ENCODE measurements around the gene CD40. TPM values are rescaled to one million over a fixed set of nuclear protein-coding genes. Genes with fewer than 3 reads are reported as not detected.

CD40 gene
- total RNA-seq: 6.6 TPM

GRCh38 chr20:46117704-46118467 lies at the start of gene CD40:
CD40 (plus strand) TSS chr20:46118314; CDS start chr20:46118344, 30 bp downstream.
- DNase-seq (ENCODE audit: low spot score): peak; percentile 88
- ATAC-seq: peak; percentile 98

DNA sequence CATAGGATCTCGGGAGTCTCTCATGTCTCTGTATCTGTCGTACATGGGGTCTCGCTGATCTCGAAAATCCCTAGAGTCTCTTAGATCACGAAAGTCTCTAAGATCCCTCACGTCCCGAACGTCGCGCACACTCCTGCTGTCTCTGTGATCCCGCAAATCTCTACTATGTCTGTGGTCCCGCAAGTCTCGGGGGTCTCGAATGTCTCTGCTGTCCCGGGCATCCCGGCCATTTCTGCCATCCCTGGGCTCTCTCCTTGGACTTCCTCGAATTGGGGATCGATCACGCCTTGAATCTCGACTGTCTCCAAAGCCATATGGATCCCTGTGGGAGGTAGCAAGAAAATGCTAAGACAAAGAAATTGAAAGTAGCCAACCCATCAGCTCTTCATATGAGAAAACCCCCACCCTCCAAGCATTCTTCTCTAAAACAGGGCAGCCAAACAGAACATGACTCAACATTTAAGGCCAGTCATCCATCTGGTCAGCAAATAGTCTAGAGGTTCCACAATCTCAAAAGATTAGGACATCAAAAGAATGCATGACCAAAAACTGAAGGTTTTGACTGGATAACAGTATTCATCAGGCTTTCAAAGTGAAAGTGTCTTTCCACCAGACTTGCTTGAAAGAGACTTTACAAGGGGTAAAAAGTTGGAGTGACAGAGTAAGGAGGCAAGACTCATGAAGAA lies 47.8 kb upstream of the CD40 start:
- ATAC-seq (no peak), DNase-seq (ENCODE audit: low spot score) (no peak)

- DNase-seq (ENCODE audit: low spot score): no peak
- no peak for ATAC-seq
These were observed 46.5 kb upstream of the CD40 start for GRCh38 chr20:46071573-46071972.

DNA sequence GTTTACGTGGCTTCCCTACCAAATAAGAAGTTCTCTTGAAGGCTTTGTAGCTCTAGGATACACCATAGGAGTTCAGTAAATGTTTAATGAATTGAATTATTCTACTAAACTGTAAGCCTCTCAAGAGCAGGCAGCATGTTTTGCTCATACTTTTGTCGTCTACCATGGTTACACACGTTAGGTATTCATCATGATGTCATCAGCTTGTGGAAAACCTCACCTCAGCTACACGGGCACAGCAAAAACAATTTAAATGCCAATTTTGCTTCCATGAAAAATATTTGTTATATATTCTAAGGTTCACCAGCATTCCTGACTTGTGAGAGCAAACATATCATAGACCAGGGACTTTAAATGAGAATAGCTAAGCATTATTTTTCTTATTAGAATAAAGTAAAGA lies 45.1 kb upstream of the CD40 start:
- no peak for DNase-seq (ENCODE audit: low spot score)
- no peak for ATAC-seq

DNA sequence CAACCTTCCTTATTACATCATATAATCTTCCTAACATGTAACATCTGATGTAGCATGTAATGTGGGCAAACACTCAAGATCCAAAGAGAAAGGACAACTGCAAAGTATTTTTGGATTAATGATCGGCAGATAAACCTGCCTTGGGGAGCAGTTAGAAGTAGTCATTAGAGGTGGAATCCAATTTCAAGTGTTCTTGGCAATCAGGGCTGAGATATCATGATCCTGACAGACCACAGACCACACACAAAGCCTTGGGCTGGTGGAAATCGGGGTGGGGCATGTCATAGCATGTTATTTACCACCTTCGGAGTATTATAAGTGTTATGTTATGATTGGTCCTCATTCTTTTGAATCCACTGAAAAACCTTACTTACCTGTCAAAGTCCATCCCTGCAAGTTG lies 44.7 kb upstream of the CD40 start:
- no peak for ATAC-seq
- no peak for DNase-seq (ENCODE audit: low spot score)

- no peak for ATAC-seq
These were observed 44.1 kb upstream of the CD40 start for GRCh38 chr20:46074006-46074405.

GRCh38 chr20:46076806-46077205 lies 41.3 kb upstream of the CD40 start:
- no peak for ATAC-seq
- no peak for DNase-seq (ENCODE audit: low spot score)

More at GRCh38 chr20:46074006-46074405, 44.1 kb upstream of the CD40 start:
- no peak for DNase-seq (ENCODE audit: low spot score)

DNA sequence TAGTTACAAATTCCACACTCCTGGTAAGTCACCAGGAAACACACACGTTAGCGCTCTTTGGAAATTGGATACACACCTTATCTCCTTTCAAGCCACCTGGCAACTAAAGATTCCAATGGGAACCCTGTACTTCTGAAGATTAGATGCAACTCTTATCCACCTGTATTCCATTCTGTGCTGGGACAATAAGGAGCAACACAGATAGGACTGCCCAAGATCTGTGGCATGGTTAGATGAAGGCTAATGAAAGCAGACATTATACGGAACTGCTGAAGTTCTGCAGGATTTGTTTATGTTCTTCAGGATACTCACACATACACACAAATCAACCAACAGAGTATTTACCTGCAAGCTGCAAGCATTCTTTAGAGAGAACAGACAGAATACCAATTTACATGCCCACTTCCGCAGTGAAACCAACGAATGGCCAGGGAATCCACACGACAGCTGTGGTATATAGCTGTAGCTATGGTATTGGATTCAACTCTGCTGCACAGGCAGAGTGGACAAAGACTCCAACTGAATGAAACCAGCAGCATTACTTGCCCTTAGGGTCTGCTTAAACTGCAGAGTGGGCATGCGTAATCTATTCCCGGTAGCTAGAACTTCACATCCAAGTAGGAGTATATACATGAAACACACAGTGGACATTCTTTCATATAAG lies 40.3 kb upstream of the CD40 start:
- DNase-seq (ENCODE audit: low spot score): no peak
- no peak for ATAC-seq

DNA sequence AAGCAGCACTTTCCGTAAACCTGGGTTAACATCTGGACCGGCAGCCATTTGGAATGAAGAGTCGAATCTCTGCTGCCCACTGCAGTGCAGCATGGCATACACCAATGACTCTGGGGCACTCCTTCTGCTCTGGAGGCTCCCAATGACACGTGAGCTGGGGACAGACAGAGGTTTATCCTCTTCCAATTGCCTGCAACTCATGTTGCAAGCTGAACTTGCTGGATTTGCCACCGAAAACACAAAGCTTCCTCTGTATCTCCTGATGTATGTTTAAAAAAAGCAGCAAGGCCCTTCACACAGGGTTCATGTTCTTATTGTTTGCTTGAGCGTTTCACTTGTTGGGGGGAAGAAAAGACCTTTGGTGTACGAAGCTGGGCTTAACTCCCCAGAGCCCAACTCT lies 39.2 kb upstream of the CD40 start:
- ATAC-seq (no peak), DNase-seq (ENCODE audit: low spot score) (no peak)

DNA sequence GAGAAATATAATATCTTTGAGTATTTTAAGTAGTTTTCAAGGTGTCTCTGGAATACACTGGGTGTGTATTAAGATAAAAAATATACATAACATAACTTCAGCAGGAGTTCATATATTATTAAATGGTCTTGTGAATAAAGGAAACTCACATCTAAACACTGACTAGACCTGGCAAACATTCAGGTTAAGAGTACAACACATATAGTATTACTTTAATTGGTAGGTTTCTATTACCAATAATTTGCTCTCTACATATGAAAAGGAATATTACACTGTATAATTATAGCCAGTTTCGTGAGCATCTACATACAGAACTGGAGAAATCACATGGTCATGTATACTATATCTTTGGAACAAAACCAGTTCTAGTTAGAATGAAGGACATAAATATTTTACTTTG lies 37.0 kb upstream of the CD40 start:
- no peak for ATAC-seq
- no peak for DNase-seq (ENCODE audit: low spot score)

DNA sequence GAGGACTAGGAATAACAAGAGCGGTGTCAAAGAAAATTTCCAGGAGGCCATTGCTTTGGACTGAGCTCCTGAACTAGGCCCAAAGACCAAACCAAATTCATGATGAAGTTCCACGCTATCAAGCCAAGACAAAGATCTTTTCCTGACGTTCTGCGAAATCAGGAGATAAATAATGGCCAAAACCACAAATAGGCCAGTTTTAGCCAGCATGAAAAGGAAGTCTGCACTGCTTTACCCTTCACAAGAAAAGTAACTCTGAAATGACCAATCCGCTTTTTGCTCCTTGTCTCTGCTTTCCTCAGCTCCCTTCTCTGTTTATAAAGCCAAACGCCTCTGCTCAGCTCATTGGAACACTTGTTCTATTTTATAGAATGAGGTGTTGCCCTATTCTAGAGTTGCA lies 35.0 kb upstream of the CD40 start:
- DNase-seq (ENCODE audit: low spot score) (no peak), ATAC-seq (no peak)

DNA sequence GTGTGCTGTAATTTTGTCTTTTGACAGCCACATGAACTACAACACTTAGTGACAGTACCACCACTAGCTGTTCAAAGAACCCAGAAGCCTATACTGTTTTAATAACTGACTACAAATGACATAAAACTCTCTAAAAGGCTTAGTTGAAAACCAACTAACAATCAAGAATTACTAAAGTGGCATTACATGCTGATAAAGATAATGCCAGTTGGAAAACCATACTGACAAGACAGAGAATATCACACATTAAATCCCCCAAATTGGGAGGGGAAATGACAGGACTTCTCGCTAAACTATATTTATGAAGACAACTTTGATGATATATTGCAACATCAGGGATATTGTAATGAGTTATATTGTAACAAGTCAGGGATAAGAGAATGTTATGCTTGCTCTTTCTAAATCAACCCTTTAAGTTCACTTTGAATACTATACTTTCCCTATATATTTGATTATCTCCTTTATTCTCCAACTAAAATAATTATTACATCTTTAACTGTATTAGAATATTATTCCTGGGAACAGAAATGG lies 34.5 kb upstream of the CD40 start:
- DNase-seq (ENCODE audit: low spot score) (no peak), ATAC-seq (no peak)

- no peak for DNase-seq (ENCODE audit: low spot score)
- ATAC-seq: no peak
These were observed 33.3 kb upstream of the CD40 start for GRCh38 chr20:46084805-46085178.

GRCh38 chr20:46085179-46085851 lies 32.8 kb upstream of the CD40 start:
- ATAC-seq (no peak), DNase-seq (ENCODE audit: low spot score) (no peak)

DNA sequence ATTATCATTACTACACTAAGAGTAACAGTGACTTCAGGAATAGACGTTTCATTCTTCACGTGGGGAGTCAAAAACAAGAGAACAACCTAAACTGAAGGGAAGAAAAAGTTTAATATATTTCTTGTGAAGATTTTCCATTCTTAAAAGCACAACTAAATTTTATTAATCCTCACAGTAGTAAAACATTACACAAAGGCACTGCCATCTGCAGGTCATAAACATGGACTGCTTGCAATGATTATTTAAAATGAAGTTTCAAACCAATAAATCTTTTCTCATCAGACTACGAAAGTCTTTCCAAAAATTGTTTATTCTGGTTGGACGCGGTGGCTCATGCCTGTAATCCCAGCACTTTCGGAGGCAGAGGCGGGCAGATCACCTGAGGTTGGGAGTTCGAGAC lies 31.0 kb upstream of the CD40 start:
- DNase-seq (ENCODE audit: low spot score) (no peak), ATAC-seq (no peak)

DNA sequence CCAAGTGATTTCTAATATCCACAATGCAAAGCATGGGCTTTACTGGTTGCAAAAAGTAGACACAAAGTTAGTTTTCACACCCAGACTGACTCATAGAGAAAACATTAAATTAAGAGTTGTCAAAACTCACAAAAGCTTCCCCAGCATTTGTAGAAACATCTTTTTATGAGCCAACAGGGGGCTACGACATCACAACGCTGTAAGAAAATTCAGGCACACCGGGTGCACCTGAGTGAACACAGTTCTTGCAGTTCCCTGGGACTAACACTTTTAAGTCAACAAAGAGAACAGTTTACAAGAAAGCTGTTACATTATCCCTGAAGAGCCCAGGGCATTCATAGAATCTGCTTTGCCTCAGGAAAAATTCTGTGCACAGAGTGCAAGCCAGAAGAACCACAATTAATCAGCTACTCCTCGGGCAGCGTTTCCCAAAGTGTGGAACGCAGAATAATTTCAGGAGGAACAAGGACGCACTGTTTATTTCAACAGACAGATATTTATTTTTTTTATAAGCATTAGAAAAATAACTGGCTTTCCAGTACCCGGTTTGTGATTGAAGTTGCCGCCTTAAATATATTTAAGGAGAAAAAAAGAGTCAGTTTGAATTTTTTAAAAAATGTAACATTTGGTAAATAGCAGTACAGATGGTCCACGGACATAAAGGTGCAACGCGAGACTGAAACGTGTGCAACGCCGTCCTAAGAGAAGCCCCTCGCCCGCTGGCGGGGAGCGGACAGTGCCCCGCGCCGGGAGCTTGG lies 29.5 kb upstream of the CD40 start:
- no peak for DNase-seq (ENCODE audit: low spot score)
- ATAC-seq: no peak

- DNase-seq (ENCODE audit: low spot score) (no peak), ATAC-seq (peak; percentile 58)
These were observed 29.0 kb upstream of the CD40 start for GRCh38 chr20:46089167-46089416.

- ATAC-seq (peak; percentile 92), DNase-seq (ENCODE audit: low spot score) (peak; percentile 98)
These were observed 28.4 kb upstream of the CD40 start, which contains the start of gene NCOA5 for GRCh38 chr20:46089417-46090388. NCOA5 (minus strand) TSS chr20:46089962; CDS start chr20:46079424, 10,538 bp downstream.
